Right ventricle myocardium inferior (tissue), 1 donor: ENCODE data around the gene GABPA. TPM values are rescaled to one million over a fixed set of nuclear protein-coding genes. Genes with fewer than 3 reads are reported as not detected.
"Not testable (repeated sequence)": the region's sequence is repeated elsewhere in the genome, so short reads cannot be mapped to it uniquely, and the experiment has no call there.

Experiments used
- ATAC-seq: fragments of 200-7000 bp; cut with Tn5 transposase; one replicate; pipeline ENCODE4 v1.9.1; 2020; ENCODE audit warnings: mild to moderate bottlenecking, moderate library complexity
- DNase-seq: peaks from one replicate; pipeline ENCODE4 v3.0.0; 2021; ENCODE audit errors: missing footprints
- intact Hi-C: fragments of 100-400 bp; cut with DNase I; formaldehyde crosslinking; loops from one replicate; pipeline ENCODE4 v1.11.0; 2022
- total RNA-seq: library from RNA; stranded (reverse); fragmentation: NEBNext Ultra II Directional; extraction: Animal tissue kit (Norgen Biotek cat#: 25700); gene quantifications from one replicate; pipeline ENCODE4 v1.2.1, GENCODE V29; 2021
- donor health status: DM: no; HTN: yes; CAD: no; lungs with severe emphysema.

Gene GABPA
- total RNA-seq, 1 donor from 2014 or later: 18.3 TPM

DNA sequence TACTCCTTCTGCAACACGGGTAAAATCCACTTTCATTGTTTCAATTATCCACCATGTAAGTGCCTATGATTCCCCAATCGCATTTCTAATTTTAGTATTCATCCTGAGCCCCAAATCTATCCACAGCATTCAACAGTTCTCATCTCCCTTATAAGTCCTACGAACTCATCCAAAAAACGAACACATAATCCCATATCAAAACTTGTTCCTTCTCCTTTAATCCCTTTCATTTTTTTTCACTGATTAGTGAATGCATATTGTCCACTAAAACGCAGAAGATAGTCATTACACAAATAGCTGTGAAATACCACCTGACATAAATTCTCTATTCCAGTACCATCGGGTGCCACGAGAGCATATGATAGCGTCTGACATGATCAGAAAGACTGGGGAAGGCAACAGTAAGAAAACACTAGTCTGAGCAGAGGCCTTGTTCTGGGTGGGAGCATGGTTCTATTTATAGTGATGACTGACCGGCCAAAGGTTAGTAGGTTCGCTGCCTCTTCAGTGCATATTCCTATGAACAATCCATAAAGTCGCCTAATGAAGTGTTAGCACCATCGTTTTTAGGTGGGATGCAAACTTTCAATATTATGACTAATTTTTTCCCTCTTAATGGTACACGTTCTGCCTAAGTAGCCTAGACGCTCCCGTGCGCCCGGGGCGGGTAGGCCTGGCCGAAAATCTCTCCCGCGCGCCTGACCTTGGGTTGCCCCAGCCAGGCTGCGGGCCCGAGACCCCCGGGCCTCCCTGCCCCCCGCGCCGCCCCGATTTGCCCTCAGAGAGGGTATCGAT, 716 bp upstream of the GABPA start:
- ATAC-seq: peak; percentile 24
- DNase-seq: no peak
- intact Hi-C loops: loop anchor here (2.0 to 10.0 kb wide), 3 partner anchors 95 to 441 kb away; partner anchors contain the start of genes APP and JAM2

DNA sequence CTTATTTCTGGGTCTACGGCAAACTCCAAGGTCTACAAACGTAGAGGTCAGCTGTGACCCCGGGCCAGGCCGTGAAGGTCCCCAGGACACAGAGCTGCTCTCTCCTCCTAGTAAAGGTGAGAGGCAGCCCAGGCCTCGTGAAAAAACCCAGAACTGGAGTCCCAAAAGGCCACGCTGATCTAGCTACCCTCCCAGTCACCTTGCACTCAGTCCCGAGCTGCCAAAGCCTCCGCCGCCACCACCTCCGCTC, 193 bp upstream of the GABPA start:
- no peak for DNase-seq
- no peak for ATAC-seq
- intact Hi-C loops: loop anchor here (2.0 to 10.0 kb wide), 3 partner anchors 96 to 440 kb away; partner anchors contain the start of genes APP and JAM2

DNA sequence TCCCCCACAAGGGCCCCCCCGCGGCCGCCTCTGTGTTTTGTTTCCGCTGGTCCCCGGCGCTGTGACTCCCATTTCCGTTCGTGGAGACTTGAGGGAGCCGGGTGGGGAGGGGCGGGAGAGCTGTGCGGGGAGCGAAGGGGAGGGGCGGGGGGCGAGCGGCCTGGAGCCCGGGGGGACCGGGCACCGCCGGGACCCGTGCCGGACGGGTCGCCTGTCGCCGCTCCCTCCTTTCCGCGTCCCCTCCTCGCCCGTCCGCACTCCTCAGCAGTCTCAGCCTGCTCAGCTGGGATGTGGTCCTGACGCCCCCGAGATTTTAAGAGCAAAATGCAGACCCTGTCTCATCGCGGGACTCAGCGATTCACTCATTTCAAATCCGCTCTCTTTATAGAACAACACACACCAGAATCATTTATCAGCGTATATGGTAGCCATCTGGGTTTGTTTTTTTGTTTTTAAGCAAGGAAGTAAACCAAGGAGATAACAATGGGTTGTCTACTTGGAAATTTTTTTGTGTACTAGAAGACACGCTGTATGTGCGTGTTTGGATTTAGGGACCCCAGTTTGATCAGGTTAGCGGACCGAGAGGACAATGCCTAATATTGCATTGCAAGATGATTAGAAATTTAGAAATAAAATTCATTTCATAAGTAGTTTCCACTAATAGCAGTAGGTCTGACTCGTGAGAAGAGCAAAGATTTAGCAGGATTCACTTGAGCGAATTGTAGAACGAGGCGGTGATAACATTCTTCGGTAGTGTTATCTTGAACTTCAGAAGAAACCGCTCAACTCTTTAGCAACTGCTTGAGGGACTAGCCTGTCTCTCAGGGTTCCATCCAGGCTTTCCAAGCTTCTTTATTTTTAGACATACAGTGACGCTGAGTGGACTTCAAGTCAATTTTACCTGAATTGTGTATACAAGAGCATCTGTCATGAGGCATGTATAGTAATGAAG, 1.1 kb downstream of the GABPA start:
- ATAC-seq (peak; percentile 62), DNase-seq (peak; percentile 92)
- intact Hi-C loops: loop anchor here (1.0 to 10.0 kb wide), 4 partner anchors 97 to 439 kb away; partner anchors contain the start of genes APP and JAM2

DNA sequence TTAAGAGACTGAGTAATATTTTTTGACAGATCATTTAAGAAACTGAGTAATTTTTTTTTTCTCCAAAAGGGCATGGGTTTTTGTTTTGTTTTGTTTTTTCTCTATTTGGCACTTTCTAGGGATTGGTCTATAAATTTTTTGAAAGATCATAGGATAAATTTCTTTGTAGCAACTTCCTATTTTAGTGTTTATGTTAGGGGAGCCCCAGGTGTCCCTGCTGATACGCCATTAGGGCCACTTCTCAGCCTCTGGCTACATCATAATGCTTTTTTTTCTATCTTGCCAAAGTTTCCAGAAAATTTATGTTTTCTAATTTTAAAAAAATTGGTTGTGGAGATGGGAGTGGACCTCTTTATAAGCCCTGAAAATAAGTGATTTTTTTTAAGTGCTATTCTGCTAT, 2.6 kb downstream of the GABPA start:
- no peak for DNase-seq
- ATAC-seq: no peak
- intact Hi-C loops: loop anchor here (10.0 kb wide), 2 partner anchors 407 to 437 kb away; partner anchors contain the start of gene APP

DNA sequence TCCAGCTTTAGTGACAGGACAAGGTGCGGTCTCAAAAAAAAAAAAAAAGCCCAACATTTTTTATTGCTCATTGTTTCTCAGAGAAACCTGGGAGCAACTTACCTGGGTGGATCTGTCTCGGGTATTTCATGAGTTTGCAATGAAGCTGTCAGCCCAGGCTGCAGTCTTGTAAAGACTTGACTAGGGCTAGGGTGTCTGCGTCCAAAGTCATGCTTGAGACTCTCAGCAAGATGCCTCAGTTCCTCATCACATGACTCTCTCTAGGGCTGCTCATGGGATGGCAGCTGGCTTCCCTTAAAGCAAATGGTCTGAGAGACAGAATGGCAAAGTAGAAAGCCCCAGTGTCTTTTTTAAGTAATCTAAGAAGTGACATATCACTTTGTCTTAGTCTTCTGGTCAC, 8.1 kb downstream of the GABPA start:
- DNase-seq (no peak), ATAC-seq (no peak)
- intact Hi-C loops: no loop called here

DNA sequence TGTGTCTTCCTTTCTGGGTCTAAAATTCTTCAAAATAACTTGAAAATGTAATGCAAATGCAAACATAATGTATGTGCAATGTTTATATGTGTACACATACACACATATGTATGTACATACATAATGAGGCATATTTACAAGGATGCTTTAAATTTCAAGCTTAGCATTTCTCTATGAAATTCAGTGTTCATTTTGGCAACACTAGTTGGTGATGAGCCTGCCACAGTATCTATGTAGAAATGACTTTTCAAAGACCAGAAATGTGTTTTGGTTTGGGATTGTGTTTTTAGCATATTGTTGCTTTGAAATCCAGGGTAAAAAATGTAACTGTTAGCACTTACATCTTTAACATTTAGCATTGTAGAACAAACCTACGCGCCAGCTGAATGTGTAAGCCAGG, 10.1 kb downstream of the GABPA start:
- ATAC-seq (no peak), DNase-seq (no peak)
- intact Hi-C loops: no loop called here

DNA sequence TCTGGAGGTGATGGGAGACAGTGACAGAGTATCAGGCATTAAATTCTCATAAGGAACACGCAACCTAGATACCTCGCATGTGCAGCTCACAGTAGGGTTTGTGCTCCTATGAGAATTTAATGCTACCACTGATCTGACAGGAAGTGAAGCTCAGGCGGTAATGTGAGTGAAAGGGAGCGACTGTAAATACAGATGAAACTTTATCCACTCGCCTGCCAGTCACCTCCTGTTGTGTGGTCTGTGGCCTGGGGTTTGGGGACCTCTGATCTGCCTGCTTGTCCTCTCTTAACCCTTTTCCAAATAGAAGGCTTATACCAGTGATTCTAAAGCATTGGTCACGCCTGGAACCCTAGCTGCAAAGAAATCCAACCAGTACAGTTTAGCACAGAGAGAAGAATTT, 15.3 kb downstream of the GABPA start:
- intact Hi-C loops: no loop called here
- ATAC-seq (no peak), DNase-seq (no peak)

DNA sequence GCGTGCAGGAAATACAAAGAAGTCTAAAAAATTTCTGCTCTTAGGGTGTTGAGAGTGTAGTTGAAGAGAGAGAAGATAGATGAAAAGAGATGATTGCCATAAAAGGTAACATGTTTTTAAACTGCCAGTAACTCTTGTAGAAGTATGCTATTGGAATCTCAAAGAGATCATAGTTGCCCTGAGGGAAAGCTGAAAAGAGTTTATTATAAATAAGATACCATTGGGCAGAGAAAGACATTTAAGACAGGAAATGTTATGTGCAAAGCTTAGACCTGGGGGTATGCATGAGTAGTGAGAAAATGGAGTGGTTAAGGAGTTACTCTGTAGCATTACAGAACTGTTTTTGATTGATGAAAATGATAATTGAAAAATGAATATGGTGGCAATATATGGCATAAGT, 17.6 kb downstream of the GABPA start:
- intact Hi-C loops: no loop called here
- DNase-seq (no peak), ATAC-seq (no peak)

DNA sequence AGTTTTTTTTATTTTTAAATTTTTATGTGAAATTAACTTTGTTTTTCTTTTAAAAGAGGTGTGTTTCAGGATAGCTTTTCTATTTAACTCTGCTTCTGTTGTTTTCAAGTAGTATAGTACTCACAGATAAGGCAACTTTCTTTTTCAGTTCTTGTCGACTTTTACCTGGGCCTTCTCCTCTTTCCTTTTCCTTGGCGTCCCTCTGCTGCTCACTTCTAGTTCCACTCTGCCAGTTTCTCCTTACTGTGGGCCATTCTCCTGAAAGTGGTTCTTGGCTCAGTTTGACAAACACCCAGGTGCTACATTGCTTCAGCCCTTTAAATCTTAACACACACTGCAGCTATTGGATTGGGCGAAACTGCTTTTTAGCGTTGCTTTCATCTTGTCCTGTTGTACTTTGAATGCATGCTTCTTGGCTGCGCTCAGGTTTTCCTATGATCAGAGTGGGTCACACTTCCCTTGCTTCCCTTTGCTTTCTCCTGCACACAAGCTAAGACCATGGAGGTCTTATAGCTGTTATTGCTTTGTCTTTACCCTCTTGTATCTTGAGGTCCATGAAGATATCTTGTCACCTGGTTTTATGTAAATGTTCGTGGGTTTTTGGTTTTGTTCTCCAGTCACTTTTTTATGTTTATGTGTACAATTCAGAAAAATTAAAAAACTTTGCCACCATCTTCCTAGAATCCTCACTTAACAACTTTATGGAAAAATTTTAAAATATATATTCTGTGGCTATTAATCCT, 21.6 kb downstream of the GABPA start:
- intact Hi-C loops: loop anchor here (5.0 kb wide), 1 partner anchor 149 kb away; the partner anchor contains the start of gene MRPL39
- no peak for ATAC-seq

DNA sequence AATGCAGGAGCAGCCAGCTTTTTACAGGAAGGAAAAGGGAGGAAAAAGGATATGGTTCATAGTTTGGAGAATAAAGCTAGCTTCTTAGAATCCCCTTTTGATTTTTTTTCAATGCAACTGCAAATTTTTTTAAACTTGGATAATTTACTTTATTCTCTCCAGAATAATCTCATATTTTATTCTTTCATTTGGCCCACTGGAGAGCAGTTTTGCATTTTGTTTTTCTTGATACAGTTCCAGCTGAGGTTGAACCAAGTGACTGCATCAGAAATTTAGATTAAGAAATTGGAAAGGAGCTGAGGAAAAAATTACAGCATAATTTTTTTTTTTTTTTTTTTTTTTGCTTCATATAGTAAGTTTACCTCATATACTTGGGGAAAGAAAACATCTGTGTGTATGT, 22.8 kb downstream of the GABPA start:
- no peak for DNase-seq
- no peak for ATAC-seq
- intact Hi-C loops: loop anchor here (5.0 kb wide), 1 partner anchor 150 kb away; the partner anchor contains the start of gene MRPL39

More for the DNA sequence above, 21.6 kb downstream of the GABPA start:
- no peak for DNase-seq

DNA sequence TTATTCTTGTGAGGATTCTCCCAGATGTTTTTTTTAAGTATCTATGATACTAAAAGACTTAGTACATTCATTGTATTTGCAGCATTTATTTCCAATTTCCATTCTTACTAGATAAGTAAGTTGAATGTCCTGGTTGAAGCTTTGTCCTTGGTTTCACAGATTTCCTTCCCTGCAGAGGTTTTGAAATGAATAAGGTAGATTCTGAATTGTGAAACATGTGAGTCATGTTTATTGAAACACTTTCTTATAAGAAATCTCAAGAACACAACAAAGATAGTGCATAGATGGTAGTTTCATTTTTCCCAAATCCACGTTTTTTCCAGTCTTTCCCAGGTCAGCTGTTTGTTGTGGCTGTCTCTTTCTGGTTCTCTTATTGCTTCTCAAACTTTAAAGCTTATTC, 24.8 kb downstream of the GABPA start:
- DNase-seq (no peak), ATAC-seq (no peak)
- intact Hi-C loops: loop anchor here (5.0 kb wide), 1 partner anchor 152 kb away; the partner anchor contains the start of gene MRPL39

DNA sequence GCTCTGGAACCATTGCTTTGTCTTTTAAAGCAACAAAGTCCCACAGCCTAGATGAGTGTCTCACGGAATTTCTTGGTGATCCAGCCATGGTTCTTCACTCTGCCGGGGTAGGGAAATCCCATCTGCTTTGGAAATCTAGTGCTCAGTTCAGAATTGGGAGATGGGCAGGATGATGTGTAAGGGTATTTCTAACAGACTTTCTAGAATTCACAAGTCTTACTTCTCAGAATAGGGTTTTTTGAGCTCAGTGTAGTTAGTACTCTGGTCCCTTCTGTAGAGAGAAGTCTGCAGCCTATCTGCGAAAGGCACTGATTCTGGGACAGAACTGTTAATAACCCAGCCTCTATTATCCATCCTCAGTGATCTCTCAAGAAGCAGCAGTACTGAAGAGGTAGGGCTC, 25.3 kb downstream of the GABPA start:
- ATAC-seq: no peak
- intact Hi-C loops: no loop called here
- DNase-seq: no peak

DNA sequence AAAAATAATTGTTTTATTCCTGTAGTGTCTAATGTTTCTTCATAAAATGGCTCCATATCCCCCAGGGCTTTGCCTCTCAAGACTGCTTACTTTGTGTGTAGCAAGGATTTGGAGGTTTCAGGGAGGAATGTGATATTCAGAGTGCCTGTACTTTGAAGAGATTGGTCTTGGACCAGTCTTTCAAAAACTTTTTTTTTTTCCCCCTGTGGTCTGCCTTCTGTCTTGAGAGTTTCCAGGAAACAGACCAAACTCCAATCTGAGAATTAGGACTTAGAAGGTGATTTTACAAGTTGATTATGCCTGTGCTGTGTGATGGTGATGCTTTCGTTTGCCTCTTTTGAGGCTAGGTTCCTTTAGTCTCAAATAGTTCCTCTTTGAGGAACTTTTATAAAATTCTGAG, 25.9 kb downstream of the GABPA start:
- ATAC-seq: no peak
- intact Hi-C loops: no loop called here

DNA sequence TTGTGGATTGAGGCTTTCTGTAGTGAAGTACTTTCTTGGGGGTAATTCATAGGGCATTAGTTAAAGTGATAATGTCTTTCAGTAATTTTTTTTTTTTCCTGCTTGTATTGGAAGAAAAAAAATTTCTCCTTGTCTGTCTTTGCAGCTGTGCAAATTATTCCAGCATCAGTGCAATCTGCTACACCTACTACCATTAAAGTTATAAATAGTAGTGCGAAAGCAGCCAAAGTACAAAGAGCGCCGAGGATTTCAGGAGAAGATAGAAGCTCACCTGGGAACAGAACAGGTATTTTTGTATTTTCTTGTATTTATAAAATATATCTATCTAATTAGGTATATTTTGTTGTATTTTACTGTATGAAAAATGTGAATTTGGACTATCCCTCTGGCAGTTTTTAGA, 29.3 kb downstream of the GABPA start:
- DNase-seq: no peak
- intact Hi-C loops: no loop called here
- ATAC-seq: no peak

More for the DNA sequence above, 25.9 kb downstream of the GABPA start:
- DNase-seq: no peak

DNA sequence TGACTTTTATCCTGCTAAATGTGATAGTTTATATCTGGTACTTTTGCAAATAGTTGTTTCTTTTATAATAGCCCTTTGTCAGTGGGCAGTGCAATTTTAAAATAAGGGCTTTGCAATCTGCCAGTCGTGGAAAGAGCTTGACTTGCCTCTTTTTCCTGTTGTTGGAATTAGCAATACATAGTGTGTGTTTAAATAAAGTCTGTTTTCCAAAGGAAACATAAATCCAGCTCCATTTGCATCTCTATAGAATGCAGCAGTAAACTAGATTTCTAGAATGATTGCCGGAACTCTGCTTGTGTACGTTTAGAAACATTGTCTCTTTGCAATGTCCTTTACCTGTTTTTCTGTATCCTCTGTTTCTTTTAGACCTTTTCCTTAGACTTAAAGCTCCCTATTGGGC, 33.1 kb downstream of the GABPA start:
- ATAC-seq: no peak
- DNase-seq: no peak
- intact Hi-C loops: no loop called here

DNA sequence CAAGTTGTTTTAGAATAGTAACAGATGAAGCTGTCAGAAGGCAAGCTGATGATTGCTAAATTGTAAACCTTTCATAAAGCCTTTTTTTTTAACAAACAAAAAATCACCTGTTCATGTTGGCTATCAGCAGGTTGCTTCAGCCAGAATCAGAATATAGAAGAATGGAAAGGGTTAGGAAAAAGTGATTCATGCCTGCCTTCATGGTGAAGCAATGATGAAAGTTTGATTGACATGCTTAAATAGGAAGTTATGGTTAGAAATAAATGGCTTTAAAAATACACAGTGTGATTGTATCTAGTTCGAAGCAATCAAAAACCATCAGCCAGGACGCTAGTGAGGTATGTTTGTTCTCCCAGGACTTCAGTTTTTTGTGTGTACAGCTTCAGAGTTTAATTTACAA, 37.9 kb downstream of the GABPA start:
- no peak for ATAC-seq
- intact Hi-C loops: no loop called here
- DNase-seq: no peak

DNA sequence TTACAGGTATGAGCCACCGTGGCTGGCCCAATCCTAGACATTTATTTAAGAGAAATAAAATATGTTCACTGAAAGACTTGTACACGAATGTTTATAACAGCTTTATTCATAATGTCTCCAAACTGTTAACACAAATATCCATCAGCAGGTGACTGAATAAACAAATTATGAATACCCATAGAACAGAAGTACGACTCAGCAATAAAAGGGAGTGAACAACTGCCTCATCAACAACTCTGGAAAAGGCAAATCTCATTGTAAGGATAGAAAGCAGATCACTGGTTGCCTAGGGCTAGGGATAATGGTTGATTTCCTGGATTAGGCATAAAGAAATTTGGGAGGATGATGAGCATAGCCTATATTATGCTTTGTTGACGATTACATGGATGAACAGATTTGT, 41.7 kb downstream of the GABPA start:
- peak; percentile 44 for DNase-seq
- intact Hi-C loops: no loop called here
- ATAC-seq: no peak

DNA sequence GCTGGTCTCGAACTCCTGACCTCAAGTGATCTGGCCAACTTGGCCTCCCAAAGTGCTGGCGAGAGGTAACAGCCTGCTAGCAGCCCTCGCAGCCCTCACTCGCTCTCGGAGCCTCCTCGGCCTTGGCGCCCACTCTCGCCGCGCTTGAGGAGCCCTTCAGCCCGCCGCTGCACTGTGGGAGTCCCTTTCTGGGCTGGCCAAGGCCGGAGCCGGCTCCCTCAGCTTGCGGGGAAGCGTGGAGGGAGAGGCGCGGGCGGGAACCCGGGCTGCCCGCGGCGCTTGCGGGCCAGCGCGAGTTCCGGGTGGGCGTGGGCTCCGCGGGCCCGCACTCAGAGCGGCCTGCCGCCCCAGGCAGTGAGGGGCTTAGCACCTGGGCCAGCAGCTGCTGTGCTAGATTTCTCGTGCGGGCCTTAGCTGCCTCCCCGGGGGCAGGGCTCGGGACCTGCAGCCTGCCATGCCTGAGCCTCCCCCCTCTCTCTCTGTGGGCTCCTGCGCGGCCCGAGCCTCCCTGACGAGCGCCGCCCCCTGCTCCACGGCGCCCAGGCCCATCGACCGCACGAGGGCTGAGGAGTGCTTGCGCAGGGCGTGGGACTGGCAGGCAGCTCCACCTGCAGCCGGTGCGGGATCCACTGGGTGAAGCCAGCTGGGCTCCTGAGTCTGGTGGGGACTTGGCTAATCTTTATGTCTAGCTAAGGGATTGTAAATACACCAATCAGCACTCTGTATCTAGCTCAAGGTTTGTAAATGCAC, 43.5 kb downstream of the GABPA start:
- ATAC-seq, intact Hi-C loops: not testable (repeated sequence)
- peak; percentile 37 for DNase-seq
